Endothelial cell (in vitro differentiated cells): ENCODE results near the gene FOXP4. TPM values are rescaled to one million over a fixed set of nuclear protein-coding genes. Genes with fewer than 3 reads are reported as not detected.
A peak's percentile ranks its signal among the peaks of the same experiment; 100 is the strongest.

ENCODE experiments used
- DNase-seq: peaks from one replicate; pipeline ENCODE4 v3.0.0; 2021; ENCODE audit warnings: low spot score
- H3K27ac Mint-ChIP-seq: one replicate; pipeline ENCODE4 v1.8.0; 2021; ENCODE audit warnings: mixed read lengths, inconsistent platforms; ENCODE audit not compliant: unreplicated experiment
- H3K27me3 Mint-ChIP-seq: one replicate; pipeline ENCODE4 v1.8.0; 2021; ENCODE audit warnings: mild to moderate bottlenecking, moderate library complexity, mixed read lengths, inconsistent platforms; ENCODE audit not compliant: unreplicated experiment
- H3K36me3 Mint-ChIP-seq: one replicate; pipeline ENCODE4 v1.8.0; 2021; ENCODE audit warnings: mild to moderate bottlenecking, low read depth, mixed read lengths, inconsistent platforms; ENCODE audit not compliant: unreplicated experiment
- H3K4me1 Mint-ChIP-seq: one replicate; pipeline ENCODE4 v1.8.0; 2021; ENCODE audit warnings: mild to moderate bottlenecking, mixed read lengths, inconsistent platforms; ENCODE audit not compliant: unreplicated experiment
- H3K4me3 Mint-ChIP-seq: one replicate; pipeline ENCODE4 v1.8.0; 2021; ENCODE audit warnings: mild to moderate bottlenecking, mixed read lengths, inconsistent platforms; ENCODE audit not compliant: unreplicated experiment
- H3K9me3 Mint-ChIP-seq: one replicate; pipeline ENCODE4 v1.8.0; 2021; ENCODE audit warnings: mixed read lengths, inconsistent platforms; ENCODE audit not compliant: unreplicated experiment
- CTCF ChIP-seq: fragments of 200-600 bp; sonication (generic); IDR thresholded peaks from one replicate; pipeline ENCODE4 v1.5.0; 2021; ENCODE audit warnings: antibody characterized with exemption; ENCODE audit not compliant: unreplicated experiment
- total RNA-seq: library from RNA; stranded (reverse); fragmentation: NEBNext Ultra II Directional; extraction: Animal tissue kit (Norgen Biotek cat#: 25700); gene quantifications from one replicate; pipeline ENCODE4 v1.2.1, GENCODE V29; 2021; ENCODE audit not compliant: unreplicated experiment

Gene FOXP4
- total RNA-seq, 1 donor from 2014 or later: 32.5 TPM

GRCh38 chr6:41626917-41627316, 80.7 kb downstream of the FOXP4 start:
- Mint-ChIP-seq H3K36me3 (peaks cover 5% of the 10 kb centered on the region), H3K27me3 (peaks cover 4% of the 10 kb centered on the region), H3K4me1 (peaks cover 47% of the 10 kb centered on the region), H3K9me3 (no peaks in the 10 kb centered on the region), H3K27ac (peak overlapping the region; percentile 44), H3K4me3 (no peak overlapping the region)
- DNase-seq: no peak
- no peak for TF ChIP-seq CTCF

- Mint-ChIP-seq H3K4me3 (no peak overlapping the region), H3K27ac (no peak overlapping the region), H3K9me3 (no peaks in the 10 kb centered on the region), H3K4me1 (peaks cover 37% of the 10 kb centered on the region), H3K27me3 (peaks cover 7% of the 10 kb centered on the region), H3K36me3 (peaks cover 5% of the 10 kb centered on the region)
- no peak for DNase-seq
- no peak for TF ChIP-seq CTCF
These were observed 82.9 kb downstream of the FOXP4 start for GRCh38 chr6:41629128-41629527.

- Mint-ChIP-seq H3K27ac (no peak overlapping the region), H3K36me3 (peaks cover 2% of the 10 kb centered on the region), H3K27me3 (peaks cover 7% of the 10 kb centered on the region), H3K4me3 (no peak overlapping the region), H3K4me1 (peaks cover 42% of the 10 kb centered on the region), H3K9me3 (no peaks in the 10 kb centered on the region)
- DNase-seq: no peak
- TF ChIP-seq CTCF: no peak
These were observed 83.9 kb downstream of the FOXP4 start for GRCh38 chr6:41630069-41630468.

DNA sequence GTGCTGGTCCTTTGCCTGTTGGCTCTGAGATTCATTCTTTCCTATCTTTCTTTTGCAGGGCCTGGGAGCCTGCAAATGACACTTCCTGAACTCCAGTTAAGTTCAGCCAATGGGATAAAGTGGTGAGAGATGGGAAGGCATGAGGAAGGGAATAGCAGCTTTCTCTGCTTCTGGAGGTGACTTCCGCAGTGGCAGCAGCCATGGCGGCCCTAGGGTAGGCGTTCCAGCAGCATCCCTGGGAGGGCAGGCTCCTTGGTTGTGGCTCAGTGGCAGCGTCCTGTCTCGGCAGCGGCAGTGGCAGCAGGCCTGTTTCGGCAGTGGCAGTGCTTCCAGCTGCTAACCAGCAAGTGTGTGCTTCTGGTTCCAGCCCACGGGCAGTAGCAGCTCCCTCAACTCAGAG, 84.8 kb downstream of the FOXP4 start:
- peaks cover 7% of the 10 kb centered on the region for H3K27me3 Mint-ChIP-seq
- no peak for DNase-seq
- no peak for TF ChIP-seq CTCF
- no peak overlapping the region for H3K4me3 Mint-ChIP-seq
- H3K4me1 Mint-ChIP-seq: peaks cover 40% of the 10 kb centered on the region
- H3K27ac Mint-ChIP-seq: no peak overlapping the region
- H3K36me3 Mint-ChIP-seq: no peaks in the 10 kb centered on the region
- no peaks in the 10 kb centered on the region for H3K9me3 Mint-ChIP-seq

DNA sequence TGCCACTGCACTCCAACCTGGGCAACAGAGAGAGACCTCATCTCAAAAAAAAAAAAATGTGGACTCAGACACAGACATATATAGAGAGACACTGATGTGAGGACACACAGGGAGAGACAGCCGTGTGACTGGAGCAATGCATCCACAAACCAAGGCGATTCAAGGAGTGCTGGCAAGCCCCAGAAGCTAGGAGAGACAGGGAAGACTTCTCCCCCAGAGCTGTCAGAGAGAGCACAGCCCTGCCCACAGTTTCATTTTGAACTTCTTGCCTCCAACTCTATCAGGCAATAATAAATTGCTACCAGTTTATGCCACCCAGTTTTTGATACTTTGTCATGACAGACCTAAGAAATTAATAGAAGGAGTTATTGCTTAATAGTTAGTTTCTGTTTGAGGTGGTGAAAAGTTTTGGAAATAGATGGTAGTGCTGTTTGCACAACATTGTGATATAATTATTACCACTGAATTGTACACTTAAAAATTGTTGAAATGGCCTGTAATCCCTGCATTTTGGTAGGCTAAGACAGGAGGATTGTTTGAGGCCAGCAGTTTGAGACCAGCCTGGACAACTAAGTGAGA, 87.0 kb downstream of the FOXP4 start:
- H3K4me3 Mint-ChIP-seq: no peak overlapping the region
- H3K9me3 Mint-ChIP-seq: no peaks in the 10 kb centered on the region
- H3K4me1 Mint-ChIP-seq: peaks cover 27% of the 10 kb centered on the region
- H3K27me3 Mint-ChIP-seq: peaks cover 11% of the 10 kb centered on the region
- no peak for DNase-seq
- peaks cover 4% of the 10 kb centered on the region for H3K36me3 Mint-ChIP-seq
- TF ChIP-seq CTCF: no peak
- no peak overlapping the region for H3K27ac Mint-ChIP-seq
